Dermis lymphatic vessel endothelial cell (primary cell): Measurements from ENCODE around the gene MYOD1. TPM values are rescaled to one million over a fixed set of nuclear protein-coding genes. Genes with fewer than 3 reads are reported as not detected.

Source experiments
- total RNA-seq: library from RNA; depleted of rRNA; stranded (reverse); fragments of >200 nt; gene quantifications from 2 replicates; pipeline ENCODE4 v1.2.1, GENCODE V29; 2014

The MYOD1 gene
- total RNA-seq, result not detected in 2 replicates

DNA sequence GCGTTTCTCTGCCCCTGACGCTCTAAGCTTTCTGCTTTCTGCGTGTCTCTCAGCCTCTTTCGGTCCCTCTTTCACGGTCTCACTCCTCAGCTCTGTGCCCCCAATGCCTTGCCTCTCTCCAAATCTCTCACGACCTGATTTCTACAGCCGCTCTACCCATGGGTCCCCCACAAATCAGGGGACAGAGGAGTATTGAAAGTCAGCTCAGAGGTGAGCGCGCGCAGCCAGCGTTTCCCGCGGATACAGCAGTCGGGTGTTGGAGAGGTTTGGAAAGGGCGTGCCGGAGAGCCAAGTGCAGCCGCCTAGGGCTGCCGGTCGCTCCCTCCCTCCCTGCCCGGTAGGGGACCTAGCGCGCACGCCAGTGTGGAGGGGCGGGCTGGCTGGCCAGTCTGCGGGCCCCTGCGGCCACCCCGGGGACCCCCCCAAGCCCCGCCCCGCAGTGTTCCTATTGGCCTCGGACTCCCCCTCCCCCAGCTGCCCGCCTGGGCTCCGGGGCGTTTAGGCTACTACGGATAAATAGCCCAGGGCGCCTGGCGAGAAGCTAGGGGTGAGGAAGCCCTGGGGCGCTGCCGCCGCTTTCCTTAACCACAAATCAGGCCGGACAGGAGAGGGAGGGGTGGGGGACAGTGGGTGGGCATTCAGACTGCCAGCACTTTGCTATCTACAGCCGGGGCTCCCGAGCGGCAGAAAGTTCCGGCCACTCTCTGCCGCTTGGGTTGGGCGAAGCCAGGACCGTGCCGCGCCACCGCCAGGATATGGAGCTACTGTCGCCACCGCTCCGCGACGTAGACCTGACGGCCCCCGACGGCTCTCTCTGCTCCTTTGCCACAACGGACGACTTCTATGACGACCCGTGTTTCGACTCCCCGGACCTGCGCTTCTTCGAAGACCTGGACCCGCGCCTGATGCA is at the start of gene MYOD1:
Gene MYOD1 (plus strand): TSS at position 544 of the 910 bp plus-strand sequence. CDS start 212 bp downstream, at position 756.

DNA sequence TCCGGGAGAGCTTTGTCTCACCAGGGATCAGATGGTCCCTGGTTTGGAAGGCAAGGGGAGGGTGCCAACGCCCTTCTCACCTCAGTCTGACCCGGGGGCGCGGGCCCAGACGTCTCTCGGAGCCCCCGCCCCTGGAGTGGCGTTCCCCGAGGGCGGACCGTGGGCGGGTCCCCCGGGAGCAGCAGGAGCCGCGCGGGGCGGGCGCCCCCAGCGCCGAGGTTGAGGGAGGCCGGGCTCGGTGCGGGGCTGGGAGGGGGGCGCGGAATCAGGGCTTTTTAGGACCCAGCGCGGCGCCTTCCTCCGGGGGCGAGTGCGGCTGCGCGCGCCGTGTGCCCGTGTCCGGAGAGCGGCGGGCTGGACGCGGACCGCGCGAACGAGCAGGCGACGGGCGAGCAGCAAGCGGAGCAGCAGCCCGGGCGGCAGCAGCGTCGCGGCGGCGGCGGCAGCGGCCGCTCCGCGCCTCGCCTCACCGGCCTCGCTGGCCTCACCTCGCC is 15.1 kb downstream of the MYOD1 start, which contains the start of gene KCNC1:
Gene KCNC1 (plus strand): TSS at position 364 of the 494 bp plus-strand sequence. CDS start 1,222 bp downstream, outside the sequence.

Other genes with a start within 250 kb of the MYOD1 start
- not detected in 2 replicates for gene ABCC8, start 242.7 kb upstream of the MYOD1 start, total RNA-seq
- gene USH1C, start 175.2 kb upstream of the MYOD1 start, total RNA-seq, result not detected in 2 replicates
- not detected in 2 replicates for gene OTOG, start 172.3 kb upstream of the MYOD1 start, total RNA-seq
- not detected in 2 replicates for gene KCNC1, start 15.2 kb downstream of the MYOD1 start, total RNA-seq